BE2C (cell line): ENCODE data around the gene RNF150.

Source experiments
- DNase-seq: peaks from one replicate; pipeline ENCODE4 v3.0.0-alpha.2; 2020
- H3K27me3 ChIP-seq: fragments of 250-450 bp; sonication (Bioruptor Pico); 2 replicates; pipeline ENCODE4 v1.5.1; 2020; ENCODE audit warnings: mild to moderate bottlenecking
- H3K36me3 ChIP-seq: fragments of 250-450 bp; sonication (Bioruptor Pico); 2 replicates; pipeline ENCODE4 v1.5.1; 2020; ENCODE audit warnings: mild to moderate bottlenecking
- H3K4me1 ChIP-seq: fragments of 250-450 bp; sonication (Bioruptor Pico); 2 replicates; pipeline ENCODE4 v1.5.1; 2020
- H3K4me3 ChIP-seq: 2 replicates; pipeline ENCODE4 v1.5.1; 2011; ENCODE audit warnings: low read depth, low read length
- H3K9me3 ChIP-seq: fragments of 250-450 bp; sonication (Bioruptor Pico); 2 replicates; pipeline ENCODE4 v1.5.1; 2020
- CTCF ChIP-seq: IDR thresholded peaks from 2 replicates; pipeline ENCODE4 v1.5.1; 2012; ENCODE audit warnings: mild to moderate bottlenecking, low read depth, low read length

RNF150 gene

DNA sequence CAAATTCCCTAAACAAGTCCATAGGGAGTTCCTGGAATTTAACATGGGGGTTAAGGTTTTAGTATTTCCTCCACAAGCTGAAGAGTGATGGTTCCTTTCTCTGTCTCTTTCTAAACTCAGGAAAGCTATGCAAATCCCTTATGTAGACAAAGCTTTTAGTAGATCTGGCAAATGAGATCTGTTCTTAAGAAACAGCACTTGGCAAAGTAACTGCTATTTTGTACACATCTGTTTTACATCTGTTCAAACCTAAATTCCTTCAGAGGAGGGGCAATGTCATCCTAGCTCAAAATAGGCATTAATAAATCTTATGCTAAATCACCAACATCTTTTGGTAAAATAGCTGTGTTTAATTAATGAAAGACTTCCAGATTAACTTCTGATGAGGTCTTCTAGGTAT is 239.3 kb downstream of the RNF150 start:
- DNase-seq = no peak
- H3K9me3 ChIP-seq = no peaks in the 10 kb centered on the region
- no peak for TF ChIP-seq CTCF
- H3K4me1 ChIP-seq = no peaks in the 10 kb centered on the region; the same call in 1 of the 2 replicates
- no peaks in the 10 kb centered on the region for H3K36me3 ChIP-seq
- no peaks in the 10 kb centered on the region for H3K27me3 ChIP-seq
- no peak overlapping the region for H3K4me3 ChIP-seq

DNA sequence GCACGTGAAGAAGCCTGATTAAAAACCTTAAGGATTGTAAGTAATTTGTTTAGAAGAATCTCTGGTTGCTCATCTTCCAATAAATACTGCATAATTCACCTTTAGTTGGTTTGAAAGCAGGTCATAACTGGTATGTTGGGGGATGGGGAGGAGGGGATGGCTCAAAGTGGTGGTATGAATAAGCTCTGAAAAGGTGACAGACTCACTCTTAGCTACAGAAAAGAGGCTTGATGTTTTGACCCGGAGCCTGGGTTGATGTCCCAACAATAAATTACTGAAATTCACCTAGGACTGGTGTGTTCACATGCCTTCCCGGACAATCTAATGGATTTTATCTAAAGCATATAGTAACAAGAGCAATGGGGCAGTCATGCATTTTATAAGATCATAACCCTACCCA is 245.2 kb downstream of the RNF150 start:
- H3K36me3 ChIP-seq = no peaks in the 10 kb centered on the region
- no peaks in the 10 kb centered on the region for H3K4me1 ChIP-seq
- H3K9me3 ChIP-seq = no peaks in the 10 kb centered on the region
- no peaks in the 10 kb centered on the region for H3K27me3 ChIP-seq
- TF ChIP-seq CTCF = no peak
- no peak for DNase-seq
- no peak overlapping the region for H3K4me3 ChIP-seq

DNA sequence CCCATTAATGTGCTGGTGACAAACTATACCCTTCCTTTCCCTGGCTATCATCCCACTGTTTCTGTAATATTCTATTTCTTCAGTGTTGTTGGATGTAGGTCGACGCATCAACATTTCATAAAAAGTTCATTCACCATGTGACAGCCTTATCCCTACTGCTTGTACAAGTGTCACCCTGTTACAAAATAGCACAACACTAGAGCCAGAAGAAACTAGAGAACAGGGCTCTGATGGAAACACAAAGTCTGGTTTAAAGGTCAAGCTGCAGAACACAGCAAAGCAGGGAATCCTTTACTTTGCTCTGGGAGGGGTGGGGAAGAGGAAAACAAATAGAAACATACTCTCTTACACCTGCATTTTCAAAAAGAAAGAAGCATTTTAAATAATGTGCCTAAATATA is 245.8 kb downstream of the RNF150 start:
- TF ChIP-seq CTCF = no peak
- H3K36me3 ChIP-seq = no peaks in the 10 kb centered on the region
- H3K27me3 ChIP-seq = no peaks in the 10 kb centered on the region
- no peak for DNase-seq
- H3K9me3 ChIP-seq = no peaks in the 10 kb centered on the region
- H3K4me3 ChIP-seq = no peak overlapping the region
- no peaks in the 10 kb centered on the region for H3K4me1 ChIP-seq

- peak; percentile 74 for DNase-seq
- H3K27me3 ChIP-seq = no peaks in the 10 kb centered on the region
- H3K9me3 ChIP-seq = no peaks in the 10 kb centered on the region
- no peaks in the 10 kb centered on the region for H3K36me3 ChIP-seq
- no peaks in the 10 kb centered on the region for H3K4me1 ChIP-seq
- H3K4me3 ChIP-seq = no peak overlapping the region
- TF ChIP-seq CTCF = peak; percentile 94
Measured at GRCh38 chr4:140884431-140885058, 248.7 kb downstream of the RNF150 start.

DNA sequence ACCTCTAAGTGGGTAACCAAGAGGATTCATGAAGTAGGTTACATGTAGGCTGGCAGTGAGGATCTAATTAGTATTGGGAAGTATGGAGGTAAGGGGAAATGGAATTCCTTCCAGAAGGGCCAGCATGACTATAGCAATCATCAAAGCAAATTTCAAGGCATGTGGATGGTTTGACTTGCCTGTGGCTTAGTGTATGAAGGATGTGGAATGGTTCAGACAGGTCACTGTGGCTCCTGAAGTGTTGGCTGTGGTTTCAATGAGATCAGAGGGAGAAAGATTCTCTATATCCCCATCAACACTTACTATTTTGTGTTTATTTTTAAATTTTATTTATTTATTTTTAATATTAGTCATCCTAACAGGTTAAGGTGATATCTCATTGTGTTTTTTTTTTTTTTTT is 255.5 kb downstream of the RNF150 start:
- Histone ChIP-seq H3K9me3 (no peaks in the 10 kb centered on the region), H3K4me1 (no peaks in the 10 kb centered on the region), H3K36me3 (no peaks in the 10 kb centered on the region), H3K4me3 (no peak overlapping the region), H3K27me3 (no peaks in the 10 kb centered on the region)
- no peak for DNase-seq
- TF ChIP-seq CTCF = no peak

DNA sequence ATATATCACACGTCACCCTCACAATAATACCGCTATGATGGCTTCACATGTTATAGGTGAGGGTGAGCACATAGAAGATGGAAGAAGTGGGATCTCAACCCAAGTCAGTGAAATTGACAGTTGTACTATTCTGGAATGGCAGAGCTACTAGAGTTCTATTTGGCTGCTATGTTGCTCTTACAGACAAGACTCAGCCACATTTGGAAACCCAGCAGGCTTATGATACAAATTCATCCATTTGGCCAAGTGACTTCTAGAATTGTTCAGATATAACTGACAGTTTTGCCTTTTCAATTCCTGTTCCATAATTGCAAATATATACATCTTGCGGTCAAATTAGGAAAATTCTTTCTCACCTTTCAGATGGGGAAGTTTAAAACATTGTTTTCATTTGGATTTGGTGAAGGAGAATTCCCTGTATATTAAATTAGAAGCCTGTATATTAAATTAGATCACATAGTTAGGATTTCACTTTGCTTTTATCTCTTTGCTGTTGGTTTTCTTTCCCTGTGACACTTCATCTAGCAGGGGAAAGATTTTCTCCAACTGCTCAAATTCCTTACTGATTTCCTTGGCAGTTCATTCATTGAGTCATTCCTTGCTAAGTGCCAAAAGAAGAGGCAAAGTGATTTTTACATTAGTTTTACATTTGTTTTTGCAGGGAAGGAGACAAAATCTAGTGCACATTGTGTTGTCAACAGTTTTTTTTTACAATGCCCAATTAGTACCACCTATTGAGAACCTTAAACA is 256.5 kb downstream of the RNF150 start:
- H3K9me3 ChIP-seq = no peaks in the 10 kb centered on the region
- no peak for TF ChIP-seq CTCF
- H3K27me3 ChIP-seq = no peaks in the 10 kb centered on the region
- H3K36me3 ChIP-seq = no peaks in the 10 kb centered on the region
- no peak overlapping the region for H3K4me3 ChIP-seq
- H3K4me1 ChIP-seq = no peaks in the 10 kb centered on the region
- no peak for DNase-seq
